D341Med (cell line): ENCODE data around the gene ZNF214.
"Not testable (repeated sequence)": the region's sequence is repeated elsewhere in the genome, so short reads cannot be mapped to it uniquely, and the experiment has no call there.

Experiments used
- DNase-seq: peaks from one replicate; pipeline ENCODE4 v3.0.0; 2012; ENCODE audit warnings: low spot score

Gene ZNF214

DNA sequence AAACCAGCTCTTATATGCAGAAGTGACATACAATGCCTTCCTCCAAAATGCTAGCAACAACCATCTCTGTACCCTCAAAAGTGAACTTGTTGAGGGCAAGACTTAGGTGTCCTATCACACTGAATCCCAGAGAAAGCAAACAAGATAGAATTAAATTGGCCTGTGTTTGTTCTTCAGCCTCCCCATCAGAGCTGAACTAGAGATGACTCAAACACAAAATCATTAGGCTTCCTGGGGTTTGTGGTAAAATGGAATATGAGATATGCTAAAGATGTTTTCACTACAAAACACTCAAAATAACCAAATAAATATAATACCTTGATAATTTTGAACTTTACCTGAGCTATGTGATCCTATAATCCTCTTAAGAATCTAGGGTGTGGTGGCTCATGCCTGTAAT, 31.6 kb downstream of the ZNF214 start:
- DNase-seq, result no peak

DNA sequence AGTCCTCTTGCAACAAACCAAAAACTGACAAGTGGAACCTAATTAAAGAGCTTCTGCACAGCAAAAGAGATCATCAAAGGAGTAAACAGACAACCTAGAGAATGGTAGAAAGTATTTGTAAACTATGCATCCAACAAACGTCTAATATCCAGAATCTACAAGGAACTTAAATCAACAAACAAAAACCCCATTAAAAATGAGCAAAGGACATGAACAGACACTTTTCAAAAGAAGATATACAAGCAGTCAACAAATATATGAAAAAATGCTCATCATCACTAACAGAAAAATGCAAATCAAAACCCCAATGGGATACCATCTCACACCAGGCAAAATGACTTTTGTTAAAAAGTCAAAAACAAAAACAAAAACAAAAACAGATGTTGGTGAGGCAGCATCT, 33.7 kb downstream of the ZNF214 start:
- DNase-seq, result no peak

GRCh38 chr11:6979365-6979764, 40.8 kb downstream of the ZNF214 start:
- no peak for DNase-seq

DNA sequence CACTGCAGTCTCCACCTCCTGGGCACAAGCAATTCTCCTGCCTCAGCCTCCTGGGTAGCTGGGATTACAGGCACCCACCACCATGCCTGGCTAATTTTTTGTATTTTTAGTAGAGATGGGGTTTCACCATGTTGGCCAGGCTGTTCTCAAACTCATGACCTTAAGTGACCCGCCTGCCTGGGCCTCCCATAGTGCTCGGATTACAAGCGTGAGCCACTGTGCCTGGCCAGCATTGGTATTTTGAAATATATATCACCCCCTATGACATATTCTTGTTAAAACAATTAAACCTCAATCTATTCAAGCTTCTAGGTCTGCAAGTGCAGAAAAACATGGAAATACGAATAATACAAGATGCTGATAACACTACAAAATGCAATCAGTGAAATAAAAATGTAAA, 50.3 kb downstream of the ZNF214 start:
- DNase-seq, result not testable (repeated sequence)

- DNase-seq, result no peak
Observed at GRCh38 chr11:6968816-6969215, 51.3 kb downstream of the ZNF214 start.

- no peak for DNase-seq
Observed at GRCh38 chr11:6962673-6963072, 57.5 kb downstream of the ZNF214 start.

DNA sequence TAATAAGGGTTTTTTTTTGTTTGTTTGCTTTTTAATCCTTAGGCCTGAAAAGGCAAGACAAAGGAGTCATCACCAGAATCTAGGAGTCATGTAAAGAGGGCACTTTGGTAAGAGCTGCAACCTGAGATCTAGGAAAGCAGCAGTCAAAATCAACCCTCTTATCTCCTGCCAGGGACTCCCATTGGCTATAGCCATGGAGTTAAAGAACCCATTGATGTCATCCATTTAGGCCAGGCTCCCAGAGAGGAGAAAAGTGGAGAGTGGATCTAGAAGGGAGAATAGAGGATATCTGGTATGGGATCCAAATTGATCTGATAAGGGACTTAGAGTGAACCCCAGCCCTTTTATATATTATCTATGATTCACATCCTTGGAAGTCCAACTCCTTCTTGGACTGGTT, 58.0 kb downstream of the ZNF214 start:
- DNase-seq, result no peak

GRCh38 chr11:6954248-6954647, 65.9 kb downstream of the ZNF214 start:
- DNase-seq, result not testable (repeated sequence)
